ENCODE measurements around the gene C3orf80.

Gene C3orf80

GRCh38 chr3:160257606-160258005 is 32.4 kb downstream of the C3orf80 start:
- Histone ChIP-seq H3K4me3 (ENCODE audit: low read depth, low read length) (no peak overlapping the region), H3K27me3 (ENCODE audit: control insufficient read depth, insufficient read depth, low read length) (no peaks in the 10 kb centered on the region), H3K4me1 (ENCODE audit: control insufficient read depth, insufficient read depth, low read length) (no peaks in the 10 kb centered on the region), H3K9me3 (ENCODE audit: control insufficient read depth, insufficient read depth, low read length) (no peaks in the 10 kb centered on the region), H3K36me3 (ENCODE audit: control insufficient read depth, insufficient read depth, low read length) (no peaks in the 10 kb centered on the region), H3K9ac (ENCODE audit: low read depth, low read length) (no peak overlapping the region)

GRCh38 chr3:160259589-160259988 is 34.4 kb downstream of the C3orf80 start:
- Histone ChIP-seq H3K36me3 (ENCODE audit: control insufficient read depth, insufficient read depth, low read length) (no peaks in the 10 kb centered on the region), H3K4me3 (ENCODE audit: low read depth, low read length) (no peak overlapping the region), H3K9me3 (ENCODE audit: control insufficient read depth, insufficient read depth, low read length) (no peaks in the 10 kb centered on the region), H3K4me1 (ENCODE audit: control insufficient read depth, insufficient read depth, low read length) (no peaks in the 10 kb centered on the region), H3K9ac (ENCODE audit: low read depth, low read length) (no peak overlapping the region), H3K27me3 (ENCODE audit: control insufficient read depth, insufficient read depth, low read length) (no peaks in the 10 kb centered on the region)

GRCh38 chr3:160260587-160261270 is 35.5 kb downstream of the C3orf80 start:
- H3K9ac ChIP-seq (ENCODE audit: low read depth, low read length), result no peak overlapping the region

GRCh38 chr3:160265088-160265487 is 39.9 kb downstream of the C3orf80 start:
- no peaks in the 10 kb centered on the region for H3K4me1 ChIP-seq (ENCODE audit: control insufficient read depth, insufficient read depth, low read length)
- no peaks in the 10 kb centered on the region for H3K27me3 ChIP-seq (ENCODE audit: control insufficient read depth, insufficient read depth, low read length)
- no peak overlapping the region for H3K4me3 ChIP-seq (ENCODE audit: low read depth, low read length)
- no peaks in the 10 kb centered on the region for H3K36me3 ChIP-seq (ENCODE audit: control insufficient read depth, insufficient read depth, low read length)
- no peaks in the 10 kb centered on the region for H3K9me3 ChIP-seq (ENCODE audit: control insufficient read depth, insufficient read depth, low read length)
- no peak overlapping the region for H3K9ac ChIP-seq (ENCODE audit: low read depth, low read length)

More at GRCh38 chr3:160260587-160261270, 35.5 kb downstream of the C3orf80 start:
- no peak overlapping the region for H3K4me3 ChIP-seq (ENCODE audit: low read depth, low read length)
- no peaks in the 10 kb centered on the region for H3K4me1 ChIP-seq (ENCODE audit: control insufficient read depth, insufficient read depth, low read length)
- H3K36me3 ChIP-seq (ENCODE audit: control insufficient read depth, insufficient read depth, low read length), result no peaks in the 10 kb centered on the region
- no peaks in the 10 kb centered on the region for H3K27me3 ChIP-seq (ENCODE audit: control insufficient read depth, insufficient read depth, low read length)
- no peaks in the 10 kb centered on the region for H3K9me3 ChIP-seq (ENCODE audit: control insufficient read depth, insufficient read depth, low read length)
